Stimulated activated CD8-positive, alpha-beta memory T cell treated with anti-CD3 and anti-CD28 coated beads, Interleukin-12 subunit alpha, Interleukin-12 subunit beta, amount 100 ng/mL, for 4 hours (primary cell): ENCODE data around the gene CYP2A7.
"Not testable (repeated sequence)": the region's sequence is repeated elsewhere in the genome, so short reads cannot be mapped to it uniquely, and the experiment has no call there.

Experiments used
- DNase-seq: peaks from one replicate; pipeline ENCODE4 v3.0.0-alpha.2; 2020; ENCODE audit warnings: low read depth

The CYP2A7 gene, protein sequence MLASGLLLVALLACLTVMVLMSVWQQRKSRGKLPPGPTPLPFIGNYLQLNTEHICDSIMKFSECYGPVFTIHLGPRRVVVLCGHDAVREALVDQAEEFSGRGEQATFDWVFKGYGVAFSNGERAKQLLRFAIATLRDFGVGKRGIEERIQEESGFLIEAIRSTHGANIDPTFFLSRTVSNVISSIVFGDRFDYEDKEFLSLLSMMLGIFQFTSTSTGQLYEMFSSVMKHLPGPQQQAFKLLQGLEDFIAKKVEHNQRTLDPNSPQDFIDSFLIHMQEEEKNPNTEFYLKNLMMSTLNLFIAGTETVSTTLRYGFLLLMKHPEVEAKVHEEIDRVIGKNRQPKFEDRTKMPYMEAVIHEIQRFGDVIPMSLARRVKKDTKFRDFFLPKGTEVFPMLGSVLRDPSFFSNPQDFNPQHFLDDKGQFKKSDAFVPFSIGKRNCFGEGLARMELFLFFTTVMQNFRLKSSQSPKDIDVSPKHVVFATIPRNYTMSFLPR

GRCh38 chr19:40882062-40882461 lies at the start of gene CYP2A7:
Gene CYP2A7, minus strand, starts transcription at chr19:40882231. Its CDS starts 21 bp downstream, at chr19:40882210.
- not testable (repeated sequence) for DNase-seq

DNA sequence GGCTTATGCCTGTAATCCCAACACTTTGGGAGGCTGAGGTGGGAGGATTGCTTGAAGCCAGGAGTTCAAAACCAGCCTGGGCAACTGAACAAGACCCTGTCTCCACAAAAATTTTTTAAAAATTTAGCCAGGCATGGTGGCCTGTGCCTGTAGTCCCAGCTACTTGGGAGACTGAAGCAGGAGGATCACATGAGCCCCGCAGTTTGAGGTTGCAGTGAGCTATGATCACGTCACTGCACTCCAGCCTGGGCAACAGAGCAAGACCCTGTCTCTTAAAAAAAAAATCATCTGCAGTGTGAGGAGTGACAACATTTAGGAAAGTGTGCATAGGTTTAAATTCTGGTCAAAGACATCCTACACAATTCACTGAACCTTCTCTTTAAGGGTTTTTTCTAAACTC lies 48.8 kb upstream of the CYP2A7 start:
- DNase-seq: not testable (repeated sequence)

- DNase-seq: not testable (repeated sequence)
Observed at GRCh38 chr19:40929942-40930341, 47.9 kb upstream of the CYP2A7 start.

- DNase-seq: no peak
Observed at GRCh38 chr19:40928850-40929249, 46.8 kb upstream of the CYP2A7 start.

GRCh38 chr19:40927567-40927966 lies 45.5 kb upstream of the CYP2A7 start:
- no peak for DNase-seq

- DNase-seq: not testable (repeated sequence)
Observed at GRCh38 chr19:40926276-40926675, 44.2 kb upstream of the CYP2A7 start.

- no peak for DNase-seq
Observed at GRCh38 chr19:40923934-40924391, 41.9 kb upstream of the CYP2A7 start.

DNA sequence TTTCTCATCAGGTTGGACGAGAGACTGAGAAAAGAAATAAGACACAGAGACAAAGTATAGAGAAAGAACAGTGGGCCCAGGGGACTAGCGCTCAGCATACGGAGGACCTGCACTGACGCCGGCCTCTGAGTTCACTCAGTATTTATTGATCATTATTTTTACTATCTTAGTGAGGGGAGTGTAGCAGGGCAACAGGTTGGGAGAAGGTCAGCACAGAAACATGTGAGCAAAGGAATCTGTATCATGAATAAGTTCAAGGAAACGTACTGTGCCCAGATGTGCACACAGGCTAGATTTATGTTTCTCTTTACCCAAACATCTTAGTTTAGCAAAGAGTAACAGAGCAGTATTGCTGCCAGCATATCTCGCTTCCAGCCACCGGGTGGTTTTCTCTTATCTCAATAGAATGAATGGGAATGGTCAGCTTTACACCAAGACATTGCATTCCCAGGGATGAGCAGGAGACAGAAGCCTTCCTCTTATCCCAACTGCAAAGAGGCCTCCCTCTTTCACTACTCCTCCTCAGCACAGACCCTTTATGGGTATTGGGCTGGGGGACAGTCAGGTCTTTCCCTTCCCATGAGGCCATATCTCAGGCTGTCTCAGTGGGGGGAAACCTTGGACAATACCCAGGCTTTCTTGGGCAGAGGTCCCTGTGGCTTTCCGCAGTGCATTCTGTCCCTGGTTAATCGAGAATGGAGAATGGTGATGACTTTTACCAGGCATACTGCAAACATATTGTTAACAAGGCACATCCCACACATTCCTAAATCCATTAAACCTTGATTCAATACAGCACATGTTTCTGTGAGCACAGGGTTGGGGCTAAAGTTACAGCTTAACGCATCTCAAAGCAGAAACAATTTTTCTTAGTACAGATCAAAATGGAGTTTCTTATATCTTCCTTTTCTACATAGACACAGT lies 40.5 kb upstream of the CYP2A7 start:
- DNase-seq: not testable (repeated sequence)

DNA sequence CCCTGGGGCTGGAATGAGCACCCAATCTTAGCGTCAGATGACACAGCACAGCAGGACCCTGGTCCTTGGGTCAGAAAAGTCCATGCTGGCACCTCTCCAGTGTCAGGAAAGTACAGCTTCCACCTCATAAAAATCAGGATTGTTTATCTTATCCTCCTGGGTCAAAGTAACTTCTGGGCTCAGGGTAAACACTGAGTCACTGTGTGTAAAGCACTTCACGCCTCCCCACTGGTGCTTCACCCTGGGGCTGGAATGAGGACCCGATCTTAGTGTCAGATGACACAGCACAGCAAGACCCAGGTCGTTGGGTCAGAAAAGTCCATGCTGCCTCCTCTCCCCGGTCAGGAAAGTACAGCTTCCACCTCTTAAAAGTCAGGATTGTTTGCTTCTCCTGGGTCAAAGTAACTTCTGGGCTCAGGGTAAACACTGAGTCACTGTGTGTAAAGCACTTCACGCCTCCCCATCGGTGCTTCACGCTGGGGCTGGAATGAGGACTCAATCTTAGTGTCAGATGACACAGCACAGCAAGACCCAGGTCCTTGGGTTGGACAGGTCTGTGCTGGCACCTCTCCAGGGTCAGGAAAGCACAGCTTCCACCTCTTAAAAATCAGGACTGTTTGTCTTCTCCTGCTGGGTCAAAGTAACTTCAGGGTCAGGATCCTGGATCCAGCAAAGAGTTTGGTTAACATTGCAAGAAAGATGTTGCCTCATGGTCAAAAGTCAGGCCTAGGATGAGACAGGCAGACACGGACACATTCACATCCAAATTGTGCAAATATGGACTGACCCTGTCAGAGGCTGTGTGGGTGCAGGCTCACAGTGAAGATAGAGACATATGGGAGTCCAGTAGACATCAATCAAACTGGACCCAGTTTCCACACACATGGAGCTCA lies 39.2 kb upstream of the CYP2A7 start:
- DNase-seq: no peak

GRCh38 chr19:40920300-40921004 lies 38.4 kb upstream of the CYP2A7 start:
- no peak for DNase-seq

DNA sequence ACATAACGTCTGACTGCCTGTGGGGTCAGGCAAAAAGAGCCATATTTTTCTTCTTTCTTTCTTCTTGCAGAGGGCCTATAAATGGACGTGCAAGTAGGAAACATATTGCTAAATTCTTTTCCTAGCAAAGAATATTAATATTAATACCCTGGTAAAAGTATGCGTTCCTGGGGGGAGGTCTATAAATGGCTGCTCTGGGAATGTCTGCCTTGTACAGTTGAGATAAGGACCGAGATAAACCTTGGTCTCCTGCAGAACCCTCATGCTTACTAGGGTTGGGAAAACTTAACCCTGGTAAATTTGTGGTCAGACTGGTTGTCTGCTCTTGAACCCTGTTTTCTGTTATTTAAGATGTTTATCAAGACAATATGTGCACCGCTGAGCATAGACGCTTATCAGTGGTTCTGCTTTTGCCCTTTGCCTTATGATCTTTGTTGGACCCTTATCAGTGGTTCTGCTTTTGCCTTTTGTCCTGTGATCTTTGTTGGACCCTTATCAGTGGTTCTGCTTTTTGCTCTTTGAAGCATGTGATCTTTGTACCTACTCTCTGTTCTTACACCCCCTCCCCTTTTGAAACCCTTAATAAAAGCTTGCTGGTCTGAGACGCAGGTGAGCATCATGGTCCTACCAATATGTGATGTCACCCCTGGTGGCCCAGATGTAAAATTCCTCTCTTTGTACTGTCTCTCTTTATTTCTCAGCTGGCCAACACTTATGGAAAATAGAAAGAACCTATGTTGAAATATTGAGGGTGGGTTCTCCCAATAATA lies 37.7 kb upstream of the CYP2A7 start:
- DNase-seq: not testable (repeated sequence)

- DNase-seq: not testable (repeated sequence)
Observed at GRCh38 chr19:40918303-40918702, 36.3 kb upstream of the CYP2A7 start.

GRCh38 chr19:40908976-40909375 lies 26.9 kb upstream of the CYP2A7 start:
- DNase-seq: no peak

- DNase-seq: peak; percentile 15
Observed at GRCh38 chr19:40907968-40908735, 26.1 kb upstream of the CYP2A7 start.

- no peak for DNase-seq
Observed at GRCh38 chr19:40906512-40906911, 24.5 kb upstream of the CYP2A7 start.

DNA sequence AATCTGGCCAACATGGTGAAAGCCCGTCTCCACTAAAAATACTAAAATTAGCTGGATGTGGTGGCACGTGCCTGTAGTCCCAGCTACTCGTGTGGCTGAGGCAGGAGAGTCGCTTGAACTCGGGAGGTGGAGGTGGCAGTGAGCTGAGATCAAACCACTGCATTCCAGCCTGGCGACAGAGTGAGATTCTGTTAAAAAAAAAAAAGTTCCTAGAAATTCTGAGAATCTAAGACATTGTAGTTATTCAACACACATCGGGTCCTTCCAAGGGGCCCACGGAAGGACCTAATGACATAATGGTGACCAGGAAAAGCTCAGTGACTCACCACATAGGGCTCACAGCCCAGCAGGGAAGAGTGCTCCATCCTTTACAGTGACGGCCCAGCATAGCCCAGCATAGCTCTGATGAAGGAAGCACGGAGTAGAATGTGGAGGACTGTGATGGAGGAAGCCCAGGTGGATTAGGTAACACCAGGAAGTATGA lies 22.7 kb upstream of the CYP2A7 start:
- DNase-seq: not testable (repeated sequence)

- not testable (repeated sequence) for DNase-seq
Observed at GRCh38 chr19:40901975-40902750, 20.1 kb upstream of the CYP2A7 start.

DNA sequence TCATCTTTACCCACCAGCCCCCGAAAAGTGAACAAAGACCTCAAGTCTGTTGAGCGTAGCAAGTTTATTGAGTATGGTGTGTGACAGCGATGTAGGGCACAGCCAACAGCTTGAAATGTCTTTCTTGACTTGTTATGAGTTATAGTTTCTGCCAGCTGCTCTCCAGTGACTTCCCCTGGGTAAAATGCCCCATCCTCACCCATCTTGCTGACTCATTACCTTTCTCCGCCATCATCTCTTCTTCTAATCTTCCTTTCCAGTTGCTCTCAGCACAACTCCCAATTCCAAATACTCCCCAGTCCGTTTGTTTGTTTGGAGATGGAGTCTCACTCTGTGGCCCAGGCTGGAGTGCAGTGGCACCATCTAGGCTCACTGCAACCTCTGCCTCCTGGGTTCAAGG lies 18.5 kb upstream of the CYP2A7 start:
- DNase-seq: not testable (repeated sequence)
